ENCODE data around the gene FGFRL1.

FGFRL1 gene

GRCh38 chr4:1047106-1047975, 35.9 kb downstream of the FGFRL1 start:
- in situ Hi-C loops (cut with HindIII; ENCODE audit: low pct_ligation_motif_present, low sequenced_read_pairs), result no loop called here
- Histone ChIP-seq H3K36me3 (replicated peaks) (no peaks in the 10 kb centered on the region), H3K4me3 (ENCODE audit: low read depth, low read length) (no peak overlapping the region), H3K27me3 (replicated peaks) (peaks cover 2% of the 10 kb centered on the region), H3K27ac (no peak overlapping the region)
- no peak for DNase-seq
- TF ChIP-seq CTCF (IDR thresholded peaks at IDR 0.05; ENCODE audit: low read depth, low read length, missing control alignments), result no peak

DNA sequence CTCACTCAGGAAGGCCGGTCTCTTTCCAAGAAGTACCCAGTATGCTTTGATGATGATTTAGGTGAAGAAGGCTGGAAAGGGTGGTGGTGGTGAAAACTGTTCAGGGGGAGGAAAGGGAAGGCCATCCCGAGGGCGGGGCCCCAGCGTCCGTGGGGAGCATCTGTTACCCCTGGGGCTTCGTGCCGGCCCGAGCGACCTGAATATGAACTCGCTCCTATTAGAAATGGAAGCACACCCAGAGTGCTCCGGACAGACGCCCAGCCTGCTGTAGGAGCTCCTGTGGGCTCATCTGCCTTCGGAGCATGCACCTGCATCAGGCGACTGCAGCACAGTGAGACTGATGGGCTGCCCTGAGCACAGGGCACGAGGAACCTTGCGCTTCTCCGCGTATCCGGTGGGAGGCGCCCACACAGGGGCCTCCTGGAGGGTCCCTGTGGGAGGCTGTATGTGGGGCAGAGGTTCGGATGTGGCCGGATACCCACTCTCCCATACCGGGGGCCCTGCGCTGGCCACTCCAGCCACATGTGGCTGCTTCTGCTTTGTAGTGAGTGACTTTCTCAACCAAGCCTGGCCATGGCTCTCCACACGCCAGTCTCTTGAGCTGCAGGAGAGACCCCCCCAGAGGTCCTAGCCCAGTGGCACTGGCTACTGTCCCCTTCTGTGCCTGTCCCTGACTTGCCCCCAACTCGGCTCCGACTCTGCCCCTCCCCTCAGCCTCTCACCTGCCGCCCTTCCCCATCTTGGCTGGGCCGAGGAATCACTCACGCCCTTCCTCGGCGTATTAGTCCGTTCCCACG, 36.7 kb downstream of the FGFRL1 start:
- in situ Hi-C loops (cut with HindIII; ENCODE audit: low pct_ligation_motif_present, low sequenced_read_pairs), result no loop called here
- TF ChIP-seq CTCF (IDR thresholded peaks at IDR 0.05; ENCODE audit: low read depth, low read length, missing control alignments), result no peak
- peaks cover 10% of the 10 kb centered on the region for H3K27me3 ChIP-seq (replicated peaks)
- H3K27ac ChIP-seq, result no peak overlapping the region
- DNase-seq, result no peak
- no peaks in the 10 kb centered on the region for H3K36me3 ChIP-seq (replicated peaks)
- no peak overlapping the region for H3K4me3 ChIP-seq (ENCODE audit: low read depth, low read length)

DNA sequence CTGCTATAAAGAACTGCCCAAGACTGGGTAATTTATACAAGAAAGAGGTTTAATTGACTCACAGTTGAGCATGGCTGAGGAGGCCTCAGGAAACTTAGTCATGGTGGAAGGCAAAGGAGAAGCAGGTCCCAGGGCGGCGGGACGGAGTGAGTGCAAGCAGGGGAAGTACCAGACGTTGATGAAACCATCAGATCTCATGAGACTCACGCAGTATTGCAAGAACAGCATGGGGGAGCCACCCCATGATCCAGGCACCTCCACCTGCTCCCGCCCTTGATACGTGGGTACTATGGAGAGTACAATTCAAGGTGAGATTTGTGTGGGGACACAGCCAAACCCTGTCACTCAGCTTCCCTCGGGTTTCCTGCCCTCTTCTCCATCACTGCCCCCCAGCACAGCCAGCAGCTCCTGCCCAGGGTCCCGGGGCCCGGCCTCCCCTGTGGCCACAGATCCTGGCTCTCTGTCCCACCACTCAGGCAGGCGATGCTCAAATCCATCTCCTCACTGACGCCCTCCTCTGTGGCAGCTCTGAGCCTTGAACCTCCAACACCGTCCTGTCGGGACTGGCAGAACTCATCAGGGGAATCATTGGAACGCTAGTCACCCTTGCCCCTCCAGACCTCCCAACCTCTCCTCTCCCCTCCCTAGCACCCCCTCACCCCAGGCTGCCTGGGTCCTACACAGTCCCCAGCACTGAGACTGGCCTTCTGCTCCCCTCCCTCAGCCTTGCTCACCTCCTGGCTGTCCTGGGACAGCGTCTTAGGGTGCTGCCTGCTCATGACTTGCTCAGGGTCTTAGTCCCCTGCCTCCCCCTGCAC, 37.6 kb downstream of the FGFRL1 start:
- no peaks in the 10 kb centered on the region for H3K36me3 ChIP-seq (replicated peaks)
- no peak for DNase-seq
- H3K27ac ChIP-seq, result no peak overlapping the region
- peaks cover 12% of the 10 kb centered on the region for H3K27me3 ChIP-seq (replicated peaks)
- no peak for TF ChIP-seq CTCF (IDR thresholded peaks at IDR 0.05; ENCODE audit: low read depth, low read length, missing control alignments)
- no peak overlapping the region for H3K4me3 ChIP-seq (ENCODE audit: low read depth, low read length)
- in situ Hi-C loops (cut with HindIII; ENCODE audit: low pct_ligation_motif_present, low sequenced_read_pairs), result no loop called here

GRCh38 chr4:1049591-1049905, 38.1 kb downstream of the FGFRL1 start:
- Histone ChIP-seq H3K4me3 (ENCODE audit: low read depth, low read length) (no peak overlapping the region), H3K27ac (no peak overlapping the region), H3K27me3 (replicated peaks) (peaks cover 12% of the 10 kb centered on the region), H3K36me3 (replicated peaks) (no peaks in the 10 kb centered on the region)
- no peak for TF ChIP-seq CTCF (IDR thresholded peaks at IDR 0.05; ENCODE audit: low read depth, low read length, missing control alignments)
- in situ Hi-C loops (cut with HindIII; ENCODE audit: low pct_ligation_motif_present, low sequenced_read_pairs), result no loop called here
- no peak for DNase-seq

DNA sequence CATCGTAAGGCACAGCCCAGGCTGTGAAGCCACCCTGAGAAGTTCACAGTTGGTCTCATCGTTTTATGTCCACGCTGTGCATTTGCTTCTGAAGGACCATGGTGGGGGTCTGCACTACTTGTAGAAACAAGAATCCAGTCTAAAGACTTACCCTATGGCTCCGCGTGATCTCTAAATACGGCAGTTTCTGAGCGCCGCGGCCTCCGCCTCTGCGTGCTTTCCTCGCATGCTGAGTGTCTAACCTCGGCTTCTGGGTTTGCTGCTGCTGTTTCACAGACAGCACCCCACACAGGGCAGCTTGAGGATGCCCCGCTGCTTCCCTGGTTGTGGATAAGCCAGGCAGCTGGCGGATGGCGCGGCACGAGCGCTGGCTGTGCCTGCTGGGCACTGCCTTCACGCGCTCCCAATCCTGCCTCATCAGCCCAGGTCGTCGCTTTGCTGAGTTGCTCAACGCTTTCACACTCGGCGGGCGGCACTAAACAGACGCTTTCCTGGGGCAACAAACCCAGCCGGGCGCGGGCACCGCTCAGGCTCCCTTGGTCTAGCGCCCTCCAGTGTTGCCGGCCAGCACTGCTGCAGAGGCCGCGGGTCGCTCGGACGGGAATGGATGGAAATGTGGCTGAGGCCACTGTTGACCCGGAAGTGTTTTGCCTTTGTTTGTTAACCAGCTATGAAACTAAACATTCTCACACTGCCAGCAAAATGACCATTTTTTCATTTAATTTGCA, 39.2 kb downstream of the FGFRL1 start:
- DNase-seq, result no peak
- no peak overlapping the region for H3K4me3 ChIP-seq (ENCODE audit: low read depth, low read length)

More for the DNA sequence above, 39.2 kb downstream of the FGFRL1 start:
- peak; percentile 70 for TF ChIP-seq CTCF (IDR thresholded peaks at IDR 0.05; ENCODE audit: low read depth, low read length, missing control alignments)
- peaks cover 16% of the 10 kb centered on the region for H3K27me3 ChIP-seq (replicated peaks)
- no peak overlapping the region for H3K27ac ChIP-seq
- H3K36me3 ChIP-seq (replicated peaks), result no peaks in the 10 kb centered on the region
- in situ Hi-C loops (cut with HindIII; ENCODE audit: low pct_ligation_motif_present, low sequenced_read_pairs), result loop anchor here (10.0 kb wide), 1 partner anchor 64 kb away; the partner anchor contains the start of gene RNF212

Data from brain microvascular endothelial cell (primary cell).